HL-60 (cell line): Measurements from ENCODE around the gene TRERF1.

Experiments
- DNase-seq, 2 experiments: peaks; one replicate each; pipeline ENCODE4 v3.0.0-alpha.2; 2010 to 2020; ENCODE audit warnings: low read depth in 1 of 2, low spot score in 1 of 2
- H3K27ac ChIP-seq: fragments of 250-450 bp; sonication (Bioruptor Pico); replicated peaks from 2 replicates; pipeline ENCODE4 v1.5.1; 2020; ENCODE audit warnings: mild to moderate bottlenecking, moderate library complexity
- H3K27me3 ChIP-seq: fragments of 250-450 bp; sonication (Bioruptor Pico); 2 replicates; pipeline ENCODE4 v1.5.1; 2021; ENCODE audit warnings: mild to moderate bottlenecking, moderate library complexity; ENCODE audit not compliant: insufficient read depth, poor library complexity, severe bottlenecking
- H3K4me3 ChIP-seq: replicated peaks from 2 replicates; pipeline ENCODE4 v1.5.1; 2011; ENCODE audit warnings: mild to moderate bottlenecking, control low read depth, low read length; ENCODE audit not compliant: insufficient read depth
- CTCF ChIP-seq: IDR thresholded peaks from one replicate; pipeline ENCODE4 v1.5.1; 2011; ENCODE audit warnings: low read length, control low read depth, inconsistent platforms; ENCODE audit not compliant: insufficient read depth
- GABPA ChIP-seq: IDR thresholded peaks from 2 replicates; pipeline ENCODE4 v1.6.1; 2012; ENCODE audit warnings: low read depth
- POLR2AphosphoS5 ChIP-seq: IDR thresholded peaks from 2 replicates; pipeline ENCODE4 v1.6.1; 2012; ENCODE audit warnings: low read depth
- SPI1 ChIP-seq: IDR thresholded peaks from 2 replicates; pipeline ENCODE4 v1.6.1; 2012; ENCODE audit warnings: low read depth, mild to moderate bottlenecking, borderline replicate concordance
- TF ChIP-seq, protein P1 (sequence below): IDR thresholded peaks from 2 replicates; pipeline ENCODE4 v1.6.1; 2012; ENCODE audit warnings: low read depth; ENCODE audit not compliant: insufficient replicate concordance

TRERF1 gene

DNA sequence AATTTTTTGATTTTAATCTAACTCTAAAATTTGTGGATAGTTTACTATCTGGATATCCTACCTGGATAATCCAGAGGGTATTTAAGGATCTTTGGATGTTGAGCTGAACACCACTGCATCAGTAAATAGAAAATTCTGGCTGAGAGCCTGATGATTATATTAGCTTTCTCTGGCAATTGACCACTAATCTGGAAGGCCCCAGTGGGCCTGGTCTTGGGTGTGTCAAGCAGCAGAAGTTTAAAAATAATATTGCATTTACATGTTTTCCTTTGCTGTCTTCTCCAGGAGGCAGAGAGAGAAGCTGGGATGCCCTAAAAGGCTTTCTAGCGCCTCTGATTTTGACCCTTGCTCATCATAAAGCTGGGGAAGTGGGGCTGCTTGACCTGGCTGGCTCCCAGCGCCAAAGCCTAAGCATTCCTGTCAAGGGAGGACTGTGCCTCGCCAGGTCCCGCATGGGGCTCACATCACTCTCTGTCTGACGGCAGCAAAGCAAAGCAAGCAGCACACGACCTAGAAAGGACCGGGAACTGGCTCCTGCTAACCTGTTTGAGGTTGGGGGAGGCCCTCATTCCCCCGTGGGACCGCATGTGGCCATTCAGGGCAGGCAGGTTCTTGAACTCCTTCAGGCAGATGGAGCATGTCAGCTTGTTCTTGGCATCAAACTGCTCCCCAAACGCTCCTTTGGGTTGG lies 187.4 kb downstream of the TRERF1 start:
- Histone ChIP-seq H3K27me3 (no peaks in the 10 kb centered on the region), H3K27ac (no peak overlapping the region), H3K4me3 (no peak overlapping the region)
- TF ChIP-seq GABPA, result no peak
- TF ChIP-seq SPI1, result no peak
- TF ChIP-seq, protein P1, sequence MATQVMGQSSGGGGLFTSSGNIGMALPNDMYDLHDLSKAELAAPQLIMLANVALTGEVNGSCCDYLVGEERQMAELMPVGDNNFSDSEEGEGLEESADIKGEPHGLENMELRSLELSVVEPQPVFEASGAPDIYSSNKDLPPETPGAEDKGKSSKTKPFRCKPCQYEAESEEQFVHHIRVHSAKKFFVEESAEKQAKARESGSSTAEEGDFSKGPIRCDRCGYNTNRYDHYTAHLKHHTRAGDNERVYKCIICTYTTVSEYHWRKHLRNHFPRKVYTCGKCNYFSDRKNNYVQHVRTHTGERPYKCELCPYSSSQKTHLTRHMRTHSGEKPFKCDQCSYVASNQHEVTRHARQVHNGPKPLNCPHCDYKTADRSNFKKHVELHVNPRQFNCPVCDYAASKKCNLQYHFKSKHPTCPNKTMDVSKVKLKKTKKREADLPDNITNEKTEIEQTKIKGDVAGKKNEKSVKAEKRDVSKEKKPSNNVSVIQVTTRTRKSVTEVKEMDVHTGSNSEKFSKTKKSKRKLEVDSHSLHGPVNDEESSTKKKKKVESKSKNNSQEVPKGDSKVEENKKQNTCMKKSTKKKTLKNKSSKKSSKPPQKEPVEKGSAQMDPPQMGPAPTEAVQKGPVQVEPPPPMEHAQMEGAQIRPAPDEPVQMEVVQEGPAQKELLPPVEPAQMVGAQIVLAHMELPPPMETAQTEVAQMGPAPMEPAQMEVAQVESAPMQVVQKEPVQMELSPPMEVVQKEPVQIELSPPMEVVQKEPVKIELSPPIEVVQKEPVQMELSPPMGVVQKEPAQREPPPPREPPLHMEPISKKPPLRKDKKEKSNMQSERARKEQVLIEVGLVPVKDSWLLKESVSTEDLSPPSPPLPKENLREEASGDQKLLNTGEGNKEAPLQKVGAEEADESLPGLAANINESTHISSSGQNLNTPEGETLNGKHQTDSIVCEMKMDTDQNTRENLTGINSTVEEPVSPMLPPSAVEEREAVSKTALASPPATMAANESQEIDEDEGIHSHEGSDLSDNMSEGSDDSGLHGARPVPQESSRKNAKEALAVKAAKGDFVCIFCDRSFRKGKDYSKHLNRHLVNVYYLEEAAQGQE, result no peak
- no peak for TF ChIP-seq POLR2AphosphoS5
- no peak for DNase-seq

DNA sequence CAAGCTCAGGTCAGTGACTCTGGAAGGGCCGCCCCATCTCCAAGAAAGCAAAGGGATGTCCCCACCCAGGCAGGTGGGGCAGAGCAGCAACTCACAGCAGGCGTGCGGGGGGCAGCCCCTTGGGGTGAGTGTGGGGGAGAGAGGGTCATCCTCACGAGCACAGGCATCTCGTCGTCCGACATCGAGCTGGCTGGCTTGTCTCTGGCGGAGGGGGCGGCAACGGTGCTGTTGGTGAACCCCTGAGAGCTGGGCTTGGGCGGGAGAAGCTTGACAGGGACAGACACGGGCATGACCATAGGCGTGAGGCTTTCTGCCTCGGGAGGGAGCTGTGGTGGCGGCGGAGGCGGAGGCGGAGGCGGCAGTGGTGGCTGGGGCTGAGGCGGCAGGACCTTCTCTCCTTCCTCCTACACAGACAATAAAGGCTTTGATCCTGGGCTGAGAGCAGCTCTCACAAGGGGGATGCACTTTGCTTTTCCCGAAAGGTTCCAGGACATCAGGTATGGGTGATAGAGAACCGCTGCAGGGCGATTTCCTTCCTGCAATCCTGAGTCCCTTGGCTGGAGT lies 188.5 kb downstream of the TRERF1 start:
- Histone ChIP-seq H3K27ac (no peak overlapping the region), H3K4me3 (no peak overlapping the region), H3K27me3 (no peaks in the 10 kb centered on the region)
- no peak for TF ChIP-seq SPI1
- TF ChIP-seq GABPA, result no peak
- TF ChIP-seq, protein P1, result no peak
- TF ChIP-seq CTCF, result no peak
- no peak for TF ChIP-seq POLR2AphosphoS5
- DNase-seq, result no peak

- Histone ChIP-seq H3K27me3 (no peaks in the 10 kb centered on the region), H3K27ac (no peak overlapping the region), H3K4me3 (no peak overlapping the region)
- DNase-seq, result peak in 1 of 2 experiments; percentile 8
- TF ChIP-seq POLR2AphosphoS5 (no peak; the same call in 1 of the 2 replicates), SPI1 (no peak), CTCF (no peak)
These were observed 190.8 kb downstream of the TRERF1 start for GRCh38 chr6:42260972-42261371.

DNA sequence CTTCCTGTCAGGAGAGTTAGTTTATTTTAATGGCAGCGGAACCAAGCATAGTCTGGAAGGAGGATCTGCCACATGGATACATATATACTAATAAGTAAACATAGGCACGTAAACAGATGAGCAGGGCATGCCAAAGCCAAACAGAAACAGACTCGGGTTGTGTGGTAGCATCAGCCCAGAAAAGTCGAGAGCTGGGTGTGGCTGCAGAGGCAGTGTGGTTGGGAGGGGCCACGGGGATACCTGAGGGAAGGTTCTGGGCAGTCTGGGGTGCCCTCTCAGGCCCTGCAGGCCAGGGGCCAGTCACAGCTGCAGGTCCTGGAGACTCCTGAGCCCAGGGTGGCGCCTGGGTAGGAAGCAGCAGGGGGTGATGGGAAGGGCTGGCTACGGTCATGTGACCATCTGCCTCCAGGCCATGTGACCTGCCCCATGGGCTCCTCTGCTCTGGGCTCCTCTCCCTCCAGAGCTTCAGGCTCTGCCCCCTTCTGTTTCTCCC lies 191.3 kb downstream of the TRERF1 start:
- DNase-seq, result no peak
- H3K27me3 ChIP-seq, result no peaks in the 10 kb centered on the region
- TF ChIP-seq, protein P1, result no peak
- no peak for TF ChIP-seq CTCF
- no peak for TF ChIP-seq SPI1
- TF ChIP-seq POLR2AphosphoS5, result no peak
- no peak for TF ChIP-seq GABPA
- no peak overlapping the region for H3K27ac ChIP-seq
- no peak overlapping the region for H3K4me3 ChIP-seq
